Mammary epithelial cell (primary cell): ENCODE measurements around the gene FRMPD2.

Source experiments
- EZH2 ChIP-seq: IDR thresholded peaks from 2 replicates; pipeline ENCODE4 v1.6.1; 2012; ENCODE audit warnings: low read length, inconsistent platforms, borderline replicate concordance
- TF ChIP-seq, protein P1 (sequence below), 2 donors: IDR thresholded peaks in 1 of 2; conservative IDR thresholded peaks in 1 of 2; 2 replicates each; pipeline ENCODE4 v1.5.1; 2011 to 2012; ENCODE audit warnings: inconsistent platforms in 2 of 2, low read length in 2 of 2, mild to moderate bottlenecking in 2 of 2, control low read depth in 1 of 2, low read depth in 1 of 2; ENCODE audit not compliant: insufficient read depth in 1 of 2; ENCODE audit errors: extremely low read depth in 1 of 2

DNA sequence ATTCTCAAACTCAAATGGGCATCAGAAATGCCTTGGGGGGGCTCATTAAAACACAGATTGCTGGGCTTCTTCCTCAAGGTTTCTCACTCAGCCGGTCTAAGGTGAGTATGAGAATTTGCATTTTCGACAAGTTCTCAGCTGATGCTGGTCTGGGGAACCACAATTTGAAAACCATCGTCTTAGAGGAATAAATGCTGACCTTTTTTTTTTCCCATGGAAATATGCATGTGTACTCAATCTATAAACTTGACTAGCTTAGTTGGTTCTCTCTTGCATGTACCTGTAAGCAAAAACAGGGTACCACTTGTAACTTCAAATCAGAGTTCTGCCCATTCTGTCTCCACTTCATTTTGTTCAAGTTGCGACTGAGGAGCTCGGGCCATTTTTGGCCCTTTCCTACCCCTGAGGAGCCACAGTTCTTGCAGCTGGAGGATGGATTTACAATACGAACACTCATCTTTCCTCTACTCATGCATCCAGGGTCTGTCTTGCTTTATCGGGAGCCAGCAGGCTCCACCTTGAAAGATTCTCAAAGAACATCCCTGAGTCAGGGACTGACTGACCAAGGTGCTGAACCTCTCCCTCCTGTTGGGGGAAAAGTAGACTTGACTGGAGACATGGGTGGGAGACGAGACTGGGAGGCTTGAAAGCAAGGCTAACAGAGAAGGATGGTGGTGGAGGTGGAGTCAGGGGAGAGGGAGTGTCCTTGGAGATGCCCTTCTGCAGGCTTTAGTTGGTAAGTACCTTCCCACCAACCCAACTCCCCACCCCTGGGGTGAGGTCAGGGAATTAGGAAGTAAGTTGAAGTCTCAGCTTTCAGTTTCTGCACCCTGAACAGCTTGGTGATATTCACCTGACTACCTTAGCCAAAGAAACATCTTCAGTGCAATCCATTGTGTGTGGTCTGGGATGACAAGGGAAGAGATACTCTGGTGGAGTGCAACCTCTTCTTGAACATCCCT is 28.3 kb upstream of the FRMPD2 start:
- TF ChIP-seq, protein P1, sequence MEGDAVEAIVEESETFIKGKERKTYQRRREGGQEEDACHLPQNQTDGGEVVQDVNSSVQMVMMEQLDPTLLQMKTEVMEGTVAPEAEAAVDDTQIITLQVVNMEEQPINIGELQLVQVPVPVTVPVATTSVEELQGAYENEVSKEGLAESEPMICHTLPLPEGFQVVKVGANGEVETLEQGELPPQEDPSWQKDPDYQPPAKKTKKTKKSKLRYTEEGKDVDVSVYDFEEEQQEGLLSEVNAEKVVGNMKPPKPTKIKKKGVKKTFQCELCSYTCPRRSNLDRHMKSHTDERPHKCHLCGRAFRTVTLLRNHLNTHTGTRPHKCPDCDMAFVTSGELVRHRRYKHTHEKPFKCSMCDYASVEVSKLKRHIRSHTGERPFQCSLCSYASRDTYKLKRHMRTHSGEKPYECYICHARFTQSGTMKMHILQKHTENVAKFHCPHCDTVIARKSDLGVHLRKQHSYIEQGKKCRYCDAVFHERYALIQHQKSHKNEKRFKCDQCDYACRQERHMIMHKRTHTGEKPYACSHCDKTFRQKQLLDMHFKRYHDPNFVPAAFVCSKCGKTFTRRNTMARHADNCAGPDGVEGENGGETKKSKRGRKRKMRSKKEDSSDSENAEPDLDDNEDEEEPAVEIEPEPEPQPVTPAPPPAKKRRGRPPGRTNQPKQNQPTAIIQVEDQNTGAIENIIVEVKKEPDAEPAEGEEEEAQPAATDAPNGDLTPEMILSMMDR (conservative IDR thresholded peaks at IDR 0.05 in 1 of 2, IDR thresholded peaks at IDR 0.05 in 1 of 2; ENCODE audit: extremely low read depth in 1 of 2, insufficient read depth in 1 of 2, low read depth in 1 of 2, low read length in 2 of 2): no peak
- no peak for TF ChIP-seq EZH2
